ENCODE measurements around the gene PLEK2.
"Not testable (repeated sequence)": the region's sequence is repeated elsewhere in the genome, so short reads cannot be mapped to it uniquely, and the experiment has no call there.

The PLEK2 gene

DNA sequence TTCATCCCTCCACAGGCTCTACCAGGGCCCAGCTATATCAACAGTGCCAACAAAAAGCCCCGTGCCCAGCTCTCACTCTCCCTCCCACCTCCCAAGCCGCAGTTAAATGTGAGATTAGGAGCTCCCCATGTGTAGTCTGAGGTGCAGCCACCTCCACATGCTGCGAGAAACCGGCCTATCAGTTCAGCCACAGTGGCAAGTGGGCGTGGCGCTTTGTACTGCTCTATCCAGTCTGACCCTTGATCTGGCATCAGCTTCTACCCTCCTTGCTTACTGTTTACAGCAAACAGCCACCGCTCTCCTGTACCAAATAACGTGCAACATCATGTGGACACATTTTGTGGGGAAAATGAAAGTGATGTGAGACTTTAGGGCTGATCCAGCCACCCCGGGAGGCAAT, 1.7 kb downstream of the PLEK2 start:
- TF ChIP-seq ZFX (IDR thresholded peaks at IDR 0.05; ENCODE audit: borderline replicate concordance), result no peak
- H3K27ac ChIP-seq, result no peak overlapping the region

DNA sequence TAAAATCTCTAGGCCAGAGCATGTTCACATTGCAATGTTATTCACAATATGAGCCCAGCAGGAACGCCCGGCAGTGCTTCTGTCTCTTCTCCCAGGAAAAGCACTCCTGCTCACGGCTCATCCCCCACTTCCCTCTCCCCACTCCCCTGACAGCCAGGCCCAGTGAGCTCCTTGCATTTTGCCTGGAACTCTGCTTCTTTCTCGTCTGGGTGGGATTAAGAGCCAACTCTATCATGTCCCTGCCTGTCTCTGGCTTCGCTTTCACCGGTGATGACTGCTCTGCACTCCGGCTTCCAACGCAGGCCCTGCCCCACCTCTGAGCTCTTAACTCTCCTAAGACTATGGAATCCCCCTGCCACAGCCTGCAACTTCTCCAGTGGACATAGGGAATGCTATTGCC, 2.5 kb downstream of the PLEK2 start:
- H3K27ac ChIP-seq, result no peak overlapping the region
- TF ChIP-seq, protein P1, sequence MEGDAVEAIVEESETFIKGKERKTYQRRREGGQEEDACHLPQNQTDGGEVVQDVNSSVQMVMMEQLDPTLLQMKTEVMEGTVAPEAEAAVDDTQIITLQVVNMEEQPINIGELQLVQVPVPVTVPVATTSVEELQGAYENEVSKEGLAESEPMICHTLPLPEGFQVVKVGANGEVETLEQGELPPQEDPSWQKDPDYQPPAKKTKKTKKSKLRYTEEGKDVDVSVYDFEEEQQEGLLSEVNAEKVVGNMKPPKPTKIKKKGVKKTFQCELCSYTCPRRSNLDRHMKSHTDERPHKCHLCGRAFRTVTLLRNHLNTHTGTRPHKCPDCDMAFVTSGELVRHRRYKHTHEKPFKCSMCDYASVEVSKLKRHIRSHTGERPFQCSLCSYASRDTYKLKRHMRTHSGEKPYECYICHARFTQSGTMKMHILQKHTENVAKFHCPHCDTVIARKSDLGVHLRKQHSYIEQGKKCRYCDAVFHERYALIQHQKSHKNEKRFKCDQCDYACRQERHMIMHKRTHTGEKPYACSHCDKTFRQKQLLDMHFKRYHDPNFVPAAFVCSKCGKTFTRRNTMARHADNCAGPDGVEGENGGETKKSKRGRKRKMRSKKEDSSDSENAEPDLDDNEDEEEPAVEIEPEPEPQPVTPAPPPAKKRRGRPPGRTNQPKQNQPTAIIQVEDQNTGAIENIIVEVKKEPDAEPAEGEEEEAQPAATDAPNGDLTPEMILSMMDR (IDR thresholded peaks at IDR 0.05), result no peak
- TF ChIP-seq ZFX (IDR thresholded peaks at IDR 0.05; ENCODE audit: borderline replicate concordance), result no peak

DNA sequence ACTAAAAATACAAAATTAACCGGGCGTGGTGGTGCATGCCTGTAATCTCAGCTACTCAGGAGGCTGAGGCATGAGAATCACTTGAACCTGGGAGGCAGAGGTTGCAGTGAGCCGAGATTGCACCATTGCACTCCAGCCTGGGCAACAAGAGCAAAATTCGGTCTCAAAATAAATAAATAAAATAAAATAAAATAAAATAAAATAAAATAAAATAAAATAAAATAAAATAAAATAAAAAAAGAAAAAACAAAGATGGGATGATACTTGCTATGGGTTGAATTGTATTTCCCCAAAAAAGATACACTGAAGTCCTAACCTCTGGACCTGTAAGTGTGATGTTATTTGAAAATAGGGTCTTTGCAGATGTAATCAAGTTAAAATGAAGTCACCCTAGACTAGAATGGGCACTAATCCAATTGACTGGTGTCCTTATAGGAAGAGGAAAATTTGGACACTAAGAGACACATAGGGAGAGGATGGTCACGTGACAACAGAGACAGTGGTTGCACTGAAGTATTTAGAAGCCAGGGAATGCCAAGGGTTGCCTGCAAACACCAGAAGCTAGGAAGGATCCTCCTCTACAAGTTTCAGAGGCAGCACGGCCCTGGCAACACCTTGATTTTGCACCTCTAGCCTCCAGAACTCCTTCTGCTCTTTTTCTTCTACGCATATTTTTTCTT, 3.7 kb downstream of the PLEK2 start:
- H3K27ac ChIP-seq, result not testable (repeated sequence)

DNA sequence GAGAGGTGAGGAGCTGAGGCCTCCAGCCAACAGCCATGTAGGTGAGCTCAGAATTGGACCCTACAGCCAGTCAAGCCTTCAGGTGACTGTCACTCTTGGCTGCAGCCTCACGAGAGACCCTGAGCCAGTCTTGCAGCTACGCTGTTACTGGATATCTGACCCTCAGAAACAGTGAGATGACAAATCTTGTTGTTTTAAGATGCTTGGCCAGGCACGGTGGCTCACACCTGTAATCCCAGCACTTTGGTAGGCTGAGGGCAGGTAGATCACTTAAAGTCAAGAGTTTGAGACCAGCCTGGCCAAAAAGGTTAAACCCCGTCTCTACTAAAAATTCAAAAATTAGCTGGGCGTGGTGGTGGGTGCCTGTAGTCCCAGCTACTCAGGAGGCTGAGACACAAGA, 6.2 kb downstream of the PLEK2 start:
- no peak overlapping the region for H3K27ac ChIP-seq
- no peak for TF ChIP-seq ZFX (IDR thresholded peaks at IDR 0.05; ENCODE audit: borderline replicate concordance)
- TF ChIP-seq, protein P1 (IDR thresholded peaks at IDR 0.05), result no peak

DNA sequence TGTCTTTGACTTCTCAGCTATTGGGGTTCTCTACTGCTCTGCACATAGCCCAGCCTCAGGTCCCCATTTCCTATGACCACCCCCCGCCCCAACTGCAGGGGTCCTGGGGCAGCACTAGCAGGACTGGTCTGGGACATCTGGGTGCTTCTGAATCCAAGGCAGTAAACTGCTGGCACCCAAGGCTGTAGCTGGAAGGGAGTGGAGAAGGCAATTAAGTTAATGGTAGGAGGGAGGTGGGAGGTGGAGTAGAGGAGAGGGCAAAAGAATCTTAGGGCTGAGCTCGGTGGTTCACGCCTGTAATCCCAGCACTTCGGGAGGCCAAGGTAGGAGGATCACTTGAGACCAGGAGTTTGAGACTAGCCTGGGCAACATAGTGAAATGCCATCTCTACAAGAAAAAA, 11.5 kb downstream of the PLEK2 start:
- H3K27ac ChIP-seq, result no peak overlapping the region
- no peak for TF ChIP-seq ZFX (IDR thresholded peaks at IDR 0.05; ENCODE audit: borderline replicate concordance)
- TF ChIP-seq, protein P1 (IDR thresholded peaks at IDR 0.05), result no peak

DNA sequence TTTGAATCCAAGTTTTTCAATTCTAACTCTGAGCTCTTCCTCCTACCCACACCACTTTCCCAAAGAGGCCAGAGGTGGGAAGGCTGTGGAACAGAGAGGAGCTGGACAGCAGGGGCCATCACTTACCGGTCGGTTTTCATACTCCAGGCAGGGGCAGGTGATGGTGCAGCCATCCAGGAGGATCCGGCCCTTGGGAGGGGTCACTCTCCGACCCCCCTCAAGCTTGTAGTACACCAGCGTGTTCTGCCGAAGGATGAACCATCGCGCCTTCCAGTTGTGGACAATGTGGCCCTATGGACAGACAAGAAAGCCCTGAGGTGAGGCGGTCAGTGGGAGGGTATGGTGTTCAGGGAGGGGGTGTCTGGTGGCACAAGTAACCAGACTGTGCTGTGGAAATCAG, 14.4 kb downstream of the PLEK2 start:
- TF ChIP-seq, protein P1 (IDR thresholded peaks at IDR 0.05), result no peak
- no peak for TF ChIP-seq ZFX (IDR thresholded peaks at IDR 0.05; ENCODE audit: borderline replicate concordance)
- H3K27ac ChIP-seq, result no peak overlapping the region

DNA sequence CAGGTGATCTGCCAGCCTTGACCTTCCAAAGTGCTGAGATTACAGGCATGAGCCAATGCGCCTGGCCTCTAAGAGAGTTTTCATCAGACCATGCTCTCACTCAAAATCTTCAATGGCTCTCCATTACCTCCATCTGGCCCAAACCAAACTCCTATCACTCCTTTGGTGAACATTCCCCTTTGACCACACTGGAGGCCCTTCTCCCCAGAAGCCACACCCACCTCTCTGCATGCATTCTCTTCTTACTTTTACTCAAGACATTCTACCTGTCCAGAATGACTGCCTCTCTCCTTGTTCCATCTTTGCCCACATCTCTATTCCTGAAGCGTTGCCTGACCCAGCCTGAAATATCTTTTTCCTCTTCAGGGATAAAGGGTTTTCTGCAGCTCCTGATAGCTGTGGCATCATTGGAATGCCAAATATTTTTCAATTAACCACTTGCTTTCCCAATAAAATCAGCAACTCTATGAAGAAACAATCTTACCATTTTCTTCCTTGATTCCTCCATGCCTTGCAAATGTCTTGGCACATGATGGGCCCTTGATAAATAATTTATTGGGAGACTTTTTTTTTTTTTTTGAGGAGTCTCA, 15.5 kb downstream of the PLEK2 start:
- TF ChIP-seq, protein P1 (IDR thresholded peaks at IDR 0.05), result no peak
- TF ChIP-seq ZFX (IDR thresholded peaks at IDR 0.05; ENCODE audit: borderline replicate concordance), result no peak
- no peak overlapping the region for H3K27ac ChIP-seq

DNA sequence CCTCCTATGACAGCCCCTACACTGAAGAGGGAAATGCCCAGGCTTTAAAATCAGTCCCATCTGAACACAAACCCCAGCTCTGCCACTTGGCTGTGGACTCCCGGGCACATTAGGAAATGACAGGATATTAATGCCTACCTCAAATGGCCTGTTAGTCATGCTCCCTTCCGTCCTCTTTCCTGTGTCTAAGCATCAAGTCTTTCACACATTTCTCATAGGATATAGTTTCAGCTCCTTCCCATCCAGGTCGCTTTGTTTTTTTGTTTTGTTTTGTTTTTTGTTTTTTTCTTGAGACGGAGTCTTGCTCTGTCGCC, 16.1 kb downstream of the PLEK2 start:
- TF ChIP-seq, protein P1 (IDR thresholded peaks at IDR 0.05), result no peak
- TF ChIP-seq ZFX (IDR thresholded peaks at IDR 0.05; ENCODE audit: borderline replicate concordance), result no peak
- H3K27ac ChIP-seq, result no peak overlapping the region

All from 22Rv1 (cell line).